IPS DF 19.7 (cell line): Measurements from ENCODE around the gene BMPR2.
"Not testable (repeated sequence)": the region's sequence is repeated elsewhere in the genome, so short reads cannot be mapped to it uniquely, and the experiment has no call there.

Experiments
- DNase-seq: peaks from one replicate; pipeline ENCODE4 v3.0.0-alpha.2; 2013; ENCODE audit warnings: low read depth, low spot score

The BMPR2 gene

DNA sequence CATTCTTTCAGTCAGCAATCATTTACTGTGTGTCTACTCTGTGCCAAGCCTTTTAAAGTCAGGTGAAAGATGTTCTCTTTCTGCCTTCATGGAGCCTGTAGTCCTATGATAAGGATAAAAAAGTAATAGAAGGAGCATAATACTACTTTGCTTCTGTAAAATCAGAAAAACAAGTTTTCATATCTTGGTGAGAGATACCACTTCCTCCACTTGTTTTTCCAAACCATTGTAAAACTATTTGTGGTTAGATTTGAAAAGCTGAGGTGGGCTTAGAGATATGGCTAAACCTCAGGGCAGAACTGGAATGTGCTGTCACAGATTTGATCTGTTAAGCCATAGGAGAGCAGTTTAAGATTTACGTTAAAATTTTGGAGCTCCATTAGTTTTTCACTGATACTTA lies 153.9 kb downstream of the BMPR2 start:
- DNase-seq = no peak

GRCh38 chr2:202535290-202535689 lies 159.2 kb downstream of the BMPR2 start:
- not testable (repeated sequence) for DNase-seq

DNA sequence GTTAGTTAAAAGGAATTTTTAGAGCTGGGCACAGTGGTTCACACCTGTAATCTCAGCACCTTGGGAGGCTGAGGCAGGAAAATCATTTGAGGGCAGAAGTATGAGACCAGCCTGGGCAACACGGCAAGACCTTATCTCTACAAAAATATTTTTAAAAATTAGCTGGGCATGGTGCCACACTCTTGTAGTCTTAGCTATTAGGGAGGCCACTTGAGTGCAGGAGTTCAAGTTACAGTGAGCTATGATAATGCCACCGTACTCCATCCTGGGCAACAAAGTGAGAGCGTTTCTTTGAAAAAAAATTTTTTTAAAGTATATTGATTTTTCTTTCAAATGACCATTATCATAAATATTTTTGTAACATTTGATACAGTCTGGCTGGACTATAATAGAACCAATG lies 165.0 kb downstream of the BMPR2 start:
- DNase-seq = no peak

DNA sequence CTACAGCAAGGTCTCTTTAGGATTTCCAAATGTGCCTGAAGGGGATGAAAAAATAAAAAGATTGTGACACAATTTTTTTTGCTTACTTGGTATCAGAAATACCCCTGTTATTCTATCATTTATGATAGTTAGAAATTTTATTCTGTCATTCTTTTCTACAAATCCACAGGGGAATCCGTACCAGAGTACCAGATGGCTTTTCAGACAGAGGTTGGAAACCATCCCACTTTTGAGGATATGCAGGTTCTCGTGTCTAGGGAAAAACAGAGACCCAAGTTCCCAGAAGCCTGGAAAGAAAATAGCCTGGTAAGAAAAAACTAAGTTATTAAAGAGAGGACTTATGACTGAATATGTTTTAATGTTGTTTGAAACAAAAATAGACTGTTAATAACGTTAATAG lies 166.0 kb downstream of the BMPR2 start:
- no peak for DNase-seq

- no peak for DNase-seq
Measured at GRCh38 chr2:202545523-202545922, 169.4 kb downstream of the BMPR2 start.

DNA sequence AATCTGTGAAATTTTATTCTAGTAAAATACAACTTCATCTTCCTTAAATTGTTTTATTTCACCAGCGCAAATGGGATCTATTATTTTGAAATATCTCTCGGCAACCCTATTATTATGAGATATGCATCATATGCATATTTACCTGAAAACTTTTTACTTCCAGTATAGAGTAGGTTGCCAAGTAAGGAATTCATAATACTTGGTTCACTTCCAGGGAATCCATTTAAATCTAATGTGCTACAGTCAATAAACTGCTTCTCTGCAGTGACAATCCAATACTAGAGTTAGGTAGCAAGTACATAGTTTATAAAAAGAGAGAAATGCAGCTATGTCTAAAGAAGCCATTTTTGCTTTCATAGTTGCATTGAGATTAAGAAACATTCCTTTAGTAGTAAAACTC lies 169.8 kb downstream of the BMPR2 start:
- DNase-seq = no peak

GRCh38 chr2:202546499-202547141 lies 170.5 kb downstream of the BMPR2 start:
- not testable (repeated sequence) for DNase-seq

GRCh38 chr2:202548240-202548639 lies 172.1 kb downstream of the BMPR2 start:
- no peak for DNase-seq

DNA sequence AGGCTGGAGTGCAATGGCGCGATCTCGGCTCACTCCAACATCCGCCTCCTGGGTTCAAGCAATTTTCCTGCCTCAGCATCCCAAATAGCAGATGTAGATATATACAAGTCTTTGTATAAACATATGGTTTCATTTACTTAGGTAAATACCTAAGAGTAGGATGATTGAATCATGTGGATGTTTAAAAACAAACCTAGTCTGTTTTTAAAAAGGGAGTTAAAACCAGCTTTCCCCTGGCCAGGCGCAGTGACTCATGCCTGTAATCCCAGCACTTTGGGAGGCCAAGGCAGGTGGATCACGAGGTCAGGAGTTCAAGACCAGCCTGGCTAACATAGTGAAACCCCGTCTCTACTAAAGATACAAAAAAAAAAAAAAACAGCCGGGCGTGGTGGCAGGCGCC lies 174.9 kb downstream of the BMPR2 start:
- not testable (repeated sequence) for DNase-seq

DNA sequence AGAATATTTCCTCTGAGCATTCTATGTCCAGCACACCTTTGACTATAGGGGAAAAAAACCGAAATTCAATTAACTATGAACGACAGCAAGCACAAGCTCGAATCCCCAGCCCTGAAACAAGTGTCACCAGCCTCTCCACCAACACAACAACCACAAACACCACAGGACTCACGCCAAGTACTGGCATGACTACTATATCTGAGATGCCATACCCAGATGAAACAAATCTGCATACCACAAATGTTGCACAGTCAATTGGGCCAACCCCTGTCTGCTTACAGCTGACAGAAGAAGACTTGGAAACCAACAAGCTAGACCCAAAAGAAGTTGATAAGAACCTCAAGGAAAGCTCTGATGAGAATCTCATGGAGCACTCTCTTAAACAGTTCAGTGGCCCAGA lies 179.2 kb downstream of the BMPR2 start:
- DNase-seq = no peak

- no peak for DNase-seq
Measured at GRCh38 chr2:202560200-202560599, 184.1 kb downstream of the BMPR2 start.

DNA sequence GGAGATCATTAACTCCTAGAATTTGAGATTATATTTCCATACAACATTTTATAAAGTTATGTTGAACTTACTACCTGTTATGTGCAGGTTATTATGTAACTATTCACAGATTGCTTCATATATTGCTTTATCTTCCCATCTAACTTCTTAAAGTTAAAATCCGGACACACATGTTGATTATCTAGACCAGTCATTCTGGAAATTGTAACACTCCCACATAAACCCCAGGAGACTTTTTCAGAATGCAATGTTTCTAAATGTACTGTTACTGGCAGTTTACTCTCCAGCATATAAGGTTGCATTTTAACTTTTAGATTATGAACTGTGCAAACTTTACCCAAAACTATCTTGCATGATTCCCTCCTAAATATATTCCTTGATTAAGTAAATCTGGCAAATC lies 188.1 kb downstream of the BMPR2 start:
- DNase-seq = no peak

- DNase-seq = no peak
Measured at GRCh38 chr2:202566286-202566685, 190.2 kb downstream of the BMPR2 start.

- DNase-seq = no peak
Measured at GRCh38 chr2:202574541-202574940, 198.4 kb downstream of the BMPR2 start.

DNA sequence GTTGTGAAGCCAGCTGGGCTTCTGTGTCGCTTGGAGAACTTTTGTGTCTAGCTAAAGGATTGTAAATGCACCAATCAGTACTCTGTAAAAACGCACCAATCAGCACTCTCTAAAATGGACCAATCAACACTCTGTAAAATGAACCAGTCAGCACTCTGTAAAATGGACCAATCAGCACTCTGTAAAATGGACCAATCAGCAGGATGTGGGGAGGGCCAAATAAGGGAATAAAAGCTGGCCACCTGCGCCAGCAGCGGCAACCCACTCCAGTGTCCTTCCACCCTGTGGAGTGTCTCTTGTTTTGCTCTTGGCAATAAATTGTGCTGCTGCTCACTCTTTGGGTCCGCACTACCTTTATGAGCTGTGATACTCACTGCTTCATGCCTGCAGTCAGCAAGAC lies 199.1 kb downstream of the BMPR2 start:
- DNase-seq = not testable (repeated sequence)

GRCh38 chr2:202577250-202578183 lies 201.4 kb downstream of the BMPR2 start:
- no peak for DNase-seq

DNA sequence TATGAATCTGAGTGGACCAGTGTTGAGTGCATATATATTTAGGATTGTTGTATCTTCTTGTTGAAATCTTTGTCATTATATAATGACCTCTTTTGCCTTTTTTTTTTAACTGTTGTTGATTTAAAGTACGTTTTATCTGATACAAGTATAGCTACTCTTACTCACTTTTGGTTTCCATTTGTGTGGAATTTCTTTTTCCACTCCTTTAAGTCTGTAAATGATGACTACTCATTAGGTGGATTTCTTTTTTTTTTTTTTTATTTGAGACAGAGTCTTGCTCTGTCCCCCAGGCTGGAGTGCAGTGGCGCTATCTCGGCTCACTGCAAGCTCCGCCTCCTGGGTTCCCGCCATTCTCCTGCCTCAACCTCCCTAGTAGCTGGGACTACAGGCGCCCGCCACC lies 206.7 kb downstream of the BMPR2 start:
- not testable (repeated sequence) for DNase-seq

DNA sequence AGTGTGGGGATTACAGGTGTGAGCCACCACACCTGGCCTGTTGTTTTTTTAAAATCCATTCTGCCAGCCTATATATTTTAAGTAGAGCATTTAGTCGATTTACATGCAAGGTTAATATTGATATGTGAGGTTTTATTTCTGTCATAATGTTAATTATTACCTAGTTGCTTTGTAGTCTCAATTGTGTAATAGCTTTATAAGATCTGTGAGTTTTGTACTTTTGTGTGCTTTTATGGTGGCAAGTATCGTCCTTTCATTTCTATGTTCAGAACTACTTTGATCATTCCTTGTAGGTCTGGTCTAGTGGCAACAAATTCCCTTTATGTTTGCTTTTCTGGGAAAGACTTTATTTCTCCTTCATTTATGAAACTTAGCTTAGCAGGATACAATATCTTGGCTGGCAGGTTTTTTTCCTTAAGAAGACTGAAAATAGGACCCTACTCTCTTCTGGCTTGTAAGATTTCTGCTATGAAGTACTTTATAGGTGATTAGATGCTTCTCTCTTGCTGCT lies 207.6 kb downstream of the BMPR2 start:
- no peak for DNase-seq

GRCh38 chr2:202588647-202589581 lies 212.8 kb downstream of the BMPR2 start:
- DNase-seq = peak; percentile 54

GRCh38 chr2:202589582-202589949 lies 213.4 kb downstream of the BMPR2 start:
- no peak for DNase-seq

- DNase-seq = no peak
Measured at GRCh38 chr2:202592566-202592965, 216.4 kb downstream of the BMPR2 start.

- no peak for DNase-seq
Measured at GRCh38 chr2:202599105-202599504, 223.0 kb downstream of the BMPR2 start.
